K562 treated with DMSO at 1 percent for 4 hours (cell line): ENCODE data around the gene ZNF154. TPM values are rescaled to one million over a fixed set of nuclear protein-coding genes. Genes with fewer than 3 reads are reported as not detected.

Source experiments
- total RNA-seq: library from RNA; unstranded; fragments of 300-600 nt; gene quantifications from 2 replicates; pipeline ENCODE4 v1.2.3, GENCODE V29; 2022; ENCODE audit not compliant: insufficient read depth

ZNF154 gene
- total RNA-seq = not detected in 2 replicates

DNA sequence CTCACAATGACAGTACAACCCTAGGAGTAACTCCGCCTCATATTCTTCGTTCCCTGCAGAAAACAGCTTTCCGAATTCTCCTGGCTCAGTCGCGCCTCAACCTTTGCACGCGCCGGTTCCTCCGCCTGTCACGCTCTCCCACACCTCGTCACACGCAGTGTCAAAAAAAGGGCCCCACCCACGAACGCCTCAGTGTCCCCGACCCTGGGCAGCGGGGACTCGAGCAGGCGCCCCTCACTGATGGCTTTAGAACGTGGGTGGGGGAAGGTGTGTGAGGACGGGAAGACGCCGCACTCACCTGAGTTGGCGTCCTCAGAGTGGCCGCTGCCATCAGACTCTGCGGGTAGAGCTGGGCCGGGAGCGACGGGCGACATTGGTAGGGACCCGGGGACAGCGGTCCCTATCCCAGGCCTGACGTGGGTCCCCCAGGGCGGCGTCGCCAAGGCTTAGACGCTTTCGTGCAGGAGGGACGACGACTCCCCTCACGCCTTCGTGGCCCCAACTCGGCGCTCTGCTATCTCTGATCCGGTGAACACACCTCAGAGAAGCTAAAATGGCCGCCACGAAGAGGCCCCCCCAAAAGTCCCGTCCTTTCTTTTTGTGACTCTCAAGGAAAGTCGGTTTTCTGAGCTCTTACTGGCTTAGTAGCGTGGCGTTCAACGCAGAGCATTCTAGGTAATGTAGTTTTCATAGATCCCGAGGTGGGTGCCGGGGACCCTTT is at the start of gene ZNF154:
Gene ZNF154 (minus strand): TSS at position 564 of the 721 bp plus-strand sequence. CDS start 233 bp downstream, at position 331.

DNA sequence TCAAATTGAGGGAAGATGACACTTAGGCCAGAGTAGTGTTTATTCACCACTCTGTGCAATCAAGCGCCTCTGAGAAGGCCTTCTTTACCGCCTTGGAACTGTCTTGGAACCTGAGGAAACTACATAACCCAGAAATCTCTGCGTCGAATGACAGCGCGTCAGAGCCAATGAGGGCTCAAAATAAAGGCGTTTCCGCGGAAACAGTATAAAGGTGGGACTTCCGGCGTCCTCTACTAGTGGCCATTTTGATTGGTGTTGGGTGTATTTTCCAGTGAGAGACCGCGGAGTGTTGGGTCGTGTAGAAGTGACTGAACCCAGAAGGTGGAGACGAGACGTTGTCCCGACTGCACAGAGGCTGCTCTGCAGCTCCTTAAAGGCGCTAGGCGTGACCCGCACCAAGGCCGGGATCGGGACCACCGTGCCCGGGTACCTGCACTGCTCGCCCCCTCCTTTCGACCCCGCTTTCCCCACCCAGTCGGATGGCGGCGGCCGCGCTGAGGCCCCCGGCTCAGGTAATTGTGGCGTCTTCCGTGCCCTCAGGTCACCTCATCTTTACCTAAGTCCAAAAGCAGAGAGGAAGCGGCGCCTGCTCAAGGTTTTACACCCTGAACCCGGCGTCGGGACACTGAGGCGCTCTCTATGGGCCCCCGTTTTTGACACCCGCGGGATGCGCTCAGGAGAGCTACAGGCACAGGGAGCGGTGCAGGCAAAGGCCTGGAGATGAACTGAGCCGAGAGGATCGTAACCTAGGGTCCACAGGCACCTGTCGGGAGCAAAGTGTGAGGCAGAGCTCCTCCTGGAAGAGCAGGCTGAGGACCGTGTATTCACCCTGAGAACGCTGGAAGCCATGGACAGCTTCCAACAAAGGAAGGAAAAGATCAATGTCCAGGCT is 37.8 kb upstream of the ZNF154 start, which contains the start of gene ZNF776:
Gene ZNF776 (plus strand): TSS at position 236 of the 892 bp plus-strand sequence. CDS start 244 bp downstream, at position 480.

DNA sequence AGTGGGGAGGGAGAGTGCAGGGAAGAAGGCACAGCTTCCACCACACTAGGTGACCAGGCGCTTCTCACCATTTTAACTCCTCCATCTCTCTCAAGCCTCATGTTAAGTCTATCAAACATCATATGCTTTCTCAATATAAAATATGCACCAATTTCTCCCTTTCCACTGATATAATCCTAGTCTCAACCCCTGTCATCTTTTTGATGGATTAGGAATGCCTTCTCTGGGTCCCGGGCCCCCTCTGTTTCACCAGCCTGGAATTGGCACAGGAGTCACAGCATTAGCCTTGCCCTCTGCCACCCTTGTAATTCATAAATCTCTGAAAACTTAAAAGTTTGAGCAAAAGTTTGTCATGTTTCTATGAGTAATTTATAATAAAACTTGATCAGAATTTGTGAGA is 40.4 kb downstream of the ZNF154 start, which contains the start of gene ZSCAN4:
Gene ZSCAN4 (plus strand): TSS at position 301 of the 400 bp plus-strand sequence. CDS start 7,211 bp downstream, outside the sequence.

Other genes starting within 250 kb of the ZNF154 start
- 0.24 and 0.67 TPM in 2 replicates for gene ZNF772, start 231.6 kb downstream of the ZNF154 start, total RNA-seq
- gene ZNF419, start 221.5 kb downstream of the ZNF154 start, total RNA-seq = 1.6 and 3.4 TPM in 2 replicates
- gene ZNF773, start 209.3 kb downstream of the ZNF154 start, total RNA-seq = 0.31 and 5.2 TPM in 2 replicates
- 0.29 TPM in 1 of 2 replicates, not detected in the other for gene ZNF549, start 181.8 kb downstream of the ZNF154 start, total RNA-seq
- 2.7 and 6.8 TPM in 2 replicates for gene ZNF550, start 149.3 kb downstream of the ZNF154 start, total RNA-seq
- 1.1 TPM in 2 replicates for gene ZNF416, start 130.3 kb downstream of the ZNF154 start, total RNA-seq
- 1.0 TPM in 1 of 2 replicates, not detected in the other for gene ZIK1, start 125.1 kb downstream of the ZNF154 start, total RNA-seq
- 1.8 and 7.1 TPM in 2 replicates for gene ZNF530, start 109.3 kb downstream of the ZNF154 start, total RNA-seq
- 5.9 and 9.4 TPM in 2 replicates for gene ZNF134, start 95.0 kb downstream of the ZNF154 start, total RNA-seq
- gene ZNF211, start 76.0 kb downstream of the ZNF154 start, total RNA-seq = 3.6 and 9.4 TPM in 2 replicates
- not detected in 2 replicates for gene ZSCAN4, start 40.3 kb downstream of the ZNF154 start, total RNA-seq
- 1.8 and 2.2 TPM in 2 replicates for gene ZNF551, start 27.2 kb downstream of the ZNF154 start, total RNA-seq
- 1.2 and 3.0 TPM in 2 replicates for gene ZNF671, start 18.4 kb upstream of the ZNF154 start, total RNA-seq
- 5.8 and 7.1 TPM in 2 replicates for gene ZNF776, start 37.6 kb upstream of the ZNF154 start, total RNA-seq
- gene ZNF586, start 60.5 kb upstream of the ZNF154 start, total RNA-seq = 1.4 and 1.7 TPM in 2 replicates
- gene ZNF552, start 105.7 kb upstream of the ZNF154 start, total RNA-seq = 2.2 and 6.9 TPM in 2 replicates
- gene ZNF587B, start 121.1 kb upstream of the ZNF154 start, total RNA-seq = 3.3 and 3.9 TPM in 2 replicates
- 6.8 and 7.0 TPM in 2 replicates for gene ZNF587, start 140.7 kb upstream of the ZNF154 start, total RNA-seq
- 1.8 and 3.0 TPM in 2 replicates for gene ZNF814, start 179.8 kb upstream of the ZNF154 start, total RNA-seq
- gene ZNF417, start 207.4 kb upstream of the ZNF154 start, total RNA-seq = 1.7 and 7.3 TPM in 2 replicates
- not detected in 2 replicates for gene ZNF418, start 226.2 kb upstream of the ZNF154 start, total RNA-seq
- gene ZNF256, start 238.5 kb upstream of the ZNF154 start, total RNA-seq = not detected in 2 replicates